Mammary epithelial cell (primary cell): Measurements from ENCODE around the gene PIANP.

Experiments used
- EZH2 ChIP-seq: IDR thresholded peaks from 2 replicates; pipeline ENCODE4 v1.6.1; 2012; ENCODE audit warnings: low read length, inconsistent platforms, borderline replicate concordance
- TF ChIP-seq, protein P1 (sequence below), 2 donors: IDR thresholded peaks in 1 of 2; conservative IDR thresholded peaks in 1 of 2; 2 replicates each; pipeline ENCODE4 v1.5.1; 2011 to 2012; ENCODE audit warnings: inconsistent platforms in 2 of 2, low read length in 2 of 2, mild to moderate bottlenecking in 2 of 2, control low read depth in 1 of 2, low read depth in 1 of 2; ENCODE audit not compliant: insufficient read depth in 1 of 2; ENCODE audit errors: extremely low read depth in 1 of 2

GRCh38 chr12:6684609-6685008 lies 16.0 kb downstream of the PIANP start:
- TF ChIP-seq, protein P1, sequence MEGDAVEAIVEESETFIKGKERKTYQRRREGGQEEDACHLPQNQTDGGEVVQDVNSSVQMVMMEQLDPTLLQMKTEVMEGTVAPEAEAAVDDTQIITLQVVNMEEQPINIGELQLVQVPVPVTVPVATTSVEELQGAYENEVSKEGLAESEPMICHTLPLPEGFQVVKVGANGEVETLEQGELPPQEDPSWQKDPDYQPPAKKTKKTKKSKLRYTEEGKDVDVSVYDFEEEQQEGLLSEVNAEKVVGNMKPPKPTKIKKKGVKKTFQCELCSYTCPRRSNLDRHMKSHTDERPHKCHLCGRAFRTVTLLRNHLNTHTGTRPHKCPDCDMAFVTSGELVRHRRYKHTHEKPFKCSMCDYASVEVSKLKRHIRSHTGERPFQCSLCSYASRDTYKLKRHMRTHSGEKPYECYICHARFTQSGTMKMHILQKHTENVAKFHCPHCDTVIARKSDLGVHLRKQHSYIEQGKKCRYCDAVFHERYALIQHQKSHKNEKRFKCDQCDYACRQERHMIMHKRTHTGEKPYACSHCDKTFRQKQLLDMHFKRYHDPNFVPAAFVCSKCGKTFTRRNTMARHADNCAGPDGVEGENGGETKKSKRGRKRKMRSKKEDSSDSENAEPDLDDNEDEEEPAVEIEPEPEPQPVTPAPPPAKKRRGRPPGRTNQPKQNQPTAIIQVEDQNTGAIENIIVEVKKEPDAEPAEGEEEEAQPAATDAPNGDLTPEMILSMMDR (conservative IDR thresholded peaks at IDR 0.05 in 1 of 2, IDR thresholded peaks at IDR 0.05 in 1 of 2; ENCODE audit: extremely low read depth in 1 of 2, insufficient read depth in 1 of 2, low read depth in 1 of 2, low read length in 2 of 2) = peak; percentile 39 to 57
- no peak for TF ChIP-seq EZH2
